ENCODE data around the gene GCK. TPM values are rescaled to one million over a fixed set of nuclear protein-coding genes. Genes with fewer than 3 reads are reported as not detected.
A peak's percentile ranks its signal among the peaks of the same experiment; 100 is the strongest.

Gene GCK
- total RNA-seq, 1 experiment from 2014 or later, result not detected

- CTCF ChIA-PET, result no interaction called here
- intact Hi-C loops (cut with micrococcal nuclease; ENCODE audit: unreplicated experiment), result no loop called here
- Histone ChIP-seq H3K9me3 (ENCODE audit: low read depth, low read length, poor library complexity, severe bottlenecking) (no peaks in the 10 kb centered on the region), H3K27me3 (replicated peaks; ENCODE audit: insufficient read depth, low read depth, low read length, poor library complexity) (no peaks in the 10 kb centered on the region), H3K4me3 (ENCODE audit: low read depth, low read length, poor library complexity, severe bottlenecking) (no peak overlapping the region), H3K36me3 (ENCODE audit: insufficient read depth, low read length, poor library complexity, severe bottlenecking) (peaks cover 20% of the 10 kb centered on the region), H3K4me1 (ENCODE audit: insufficient read depth, low read length, poor library complexity, severe bottlenecking) (peaks cover 7% of the 10 kb centered on the region), H3K27ac (ENCODE audit: low read depth, low read length, poor library complexity, severe bottlenecking) (peak overlapping the region; percentile 25)
- POLR2A ChIA-PET (ENCODE audit: low non-redundant PET), result no interaction called here
- no peak for TF ChIP-seq CTCF (conservative IDR thresholded peaks at IDR 0.05; ENCODE audit: low read depth, low read length)
- TF ChIP-seq EZH2 (IDR thresholded peaks at IDR 0.05; ENCODE audit: borderline replicate concordance, low read depth, low read length, poor library complexity, severe bottlenecking), result no peak
- no TSS peak for BruUV-seq (replicated peaks)
- no peak for DNase-seq (ENCODE audit: low spot score)
Observed at GRCh38 chr7:44213877-44214388, 24.7 kb upstream of the GCK start.

GRCh38 chr7:44213206-44213876 is 24.1 kb upstream of the GCK start:
- ChIA-PET CTCF (no interaction called here), POLR2A (ENCODE audit: low non-redundant PET) (interaction anchor here (0.5 kb wide), 1 partner anchor 91 kb away, joined by 3 read pairs; no protein-coding TSS in a partner anchor)
- no peak for DNase-seq (ENCODE audit: low spot score)
- Histone ChIP-seq H3K4me1 (ENCODE audit: insufficient read depth, low read length, poor library complexity, severe bottlenecking) (peaks cover 7% of the 10 kb centered on the region), H3K27me3 (replicated peaks; ENCODE audit: insufficient read depth, low read depth, low read length, poor library complexity) (no peaks in the 10 kb centered on the region), H3K4me3 (ENCODE audit: low read depth, low read length, poor library complexity, severe bottlenecking) (no peak overlapping the region), H3K36me3 (ENCODE audit: insufficient read depth, low read length, poor library complexity, severe bottlenecking) (peaks cover 26% of the 10 kb centered on the region), H3K9me3 (ENCODE audit: low read depth, low read length, poor library complexity, severe bottlenecking) (no peaks in the 10 kb centered on the region), H3K27ac (ENCODE audit: low read depth, low read length, poor library complexity, severe bottlenecking) (peak overlapping the region; percentile 25)
- intact Hi-C loops (cut with micrococcal nuclease; ENCODE audit: unreplicated experiment), result no loop called here
- no TSS peak for BruUV-seq (replicated peaks)
- no peak for TF ChIP-seq CTCF (conservative IDR thresholded peaks at IDR 0.05; ENCODE audit: low read depth, low read length)
- no peak for TF ChIP-seq EZH2 (IDR thresholded peaks at IDR 0.05; ENCODE audit: borderline replicate concordance, low read depth, low read length, poor library complexity, severe bottlenecking)

- H3K36me3 ChIP-seq (ENCODE audit: insufficient read depth, low read length, poor library complexity, severe bottlenecking), result peaks cover 29% of the 10 kb centered on the region
- BruUV-seq (replicated peaks), result TSS peak; percentile 34
- TF ChIP-seq EZH2 (IDR thresholded peaks at IDR 0.05; ENCODE audit: borderline replicate concordance, low read depth, low read length, poor library complexity, severe bottlenecking) (no peak), CTCF (conservative IDR thresholded peaks at IDR 0.05; ENCODE audit: low read depth, low read length) (no peak)
- intact Hi-C loops (cut with micrococcal nuclease; ENCODE audit: unreplicated experiment), result no loop called here
- H3K4me1 ChIP-seq (ENCODE audit: insufficient read depth, low read length, poor library complexity, severe bottlenecking), result peaks cover 7% of the 10 kb centered on the region
- H3K9me3 ChIP-seq (ENCODE audit: low read depth, low read length, poor library complexity, severe bottlenecking), result no peaks in the 10 kb centered on the region
- no peak overlapping the region for H3K4me3 ChIP-seq (ENCODE audit: low read depth, low read length, poor library complexity, severe bottlenecking)
- no peak for DNase-seq (ENCODE audit: low spot score)
- CTCF ChIA-PET, result no interaction called here
- H3K27ac ChIP-seq (ENCODE audit: low read depth, low read length, poor library complexity, severe bottlenecking), result no peak overlapping the region
- H3K27me3 ChIP-seq (replicated peaks; ENCODE audit: insufficient read depth, low read depth, low read length, poor library complexity), result no peaks in the 10 kb centered on the region
- POLR2A ChIA-PET (ENCODE audit: low non-redundant PET), result interaction anchor here (0.5 kb wide), 1 partner anchor 90 kb away, joined by 3 read pairs; no protein-coding TSS in a partner anchor
Observed at GRCh38 chr7:44212581-44213184, 23.4 kb upstream of the GCK start.
